ENCODE results near the gene IQSEC2.

DNA sequence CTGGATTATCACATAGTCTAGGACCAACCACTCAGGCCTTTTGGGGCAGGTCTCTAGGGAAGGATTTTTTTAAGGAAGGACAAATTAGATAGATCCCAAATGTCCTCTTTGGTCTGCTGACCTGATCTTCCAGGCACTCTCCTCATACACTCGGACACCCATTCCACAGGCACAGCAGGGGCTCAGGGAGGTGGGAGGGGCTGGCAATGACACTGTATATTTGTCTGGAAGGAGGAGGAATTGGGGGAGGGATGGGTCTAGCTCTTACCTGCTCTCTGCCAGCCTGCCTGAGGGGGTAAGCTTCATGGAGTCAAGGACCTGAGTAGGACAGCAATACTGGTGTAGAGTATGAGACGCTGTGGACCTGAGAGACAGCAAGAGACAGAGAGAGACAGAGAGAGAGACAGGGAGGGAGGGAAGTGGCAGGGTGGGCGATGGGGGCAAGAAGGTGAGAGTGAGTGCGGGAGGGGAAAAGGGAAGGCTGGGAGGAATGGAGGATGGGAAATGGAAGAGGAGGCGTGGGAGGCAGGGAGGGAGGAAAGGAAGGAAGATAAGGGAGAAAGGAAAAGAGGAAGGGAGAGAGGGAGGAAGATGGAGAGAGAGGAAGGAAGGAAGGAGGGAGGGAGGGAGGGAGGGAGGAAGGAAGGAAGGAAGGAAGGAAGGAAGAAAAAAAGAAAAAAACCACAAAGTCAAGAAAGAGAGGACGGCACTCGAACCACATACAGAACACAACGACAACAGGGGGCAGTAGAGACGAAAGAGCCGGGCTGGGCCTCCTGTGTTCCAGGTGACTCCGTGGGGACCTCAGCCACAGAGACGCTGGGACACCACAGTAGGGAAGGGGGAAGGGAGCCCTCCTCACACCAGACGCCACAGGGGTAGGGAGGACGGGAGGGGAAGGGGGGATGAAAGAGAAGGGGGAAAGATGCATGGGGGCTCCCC, 1.8 kb downstream of the IQSEC2 start:
- TF ChIP-seq, protein P1, sequence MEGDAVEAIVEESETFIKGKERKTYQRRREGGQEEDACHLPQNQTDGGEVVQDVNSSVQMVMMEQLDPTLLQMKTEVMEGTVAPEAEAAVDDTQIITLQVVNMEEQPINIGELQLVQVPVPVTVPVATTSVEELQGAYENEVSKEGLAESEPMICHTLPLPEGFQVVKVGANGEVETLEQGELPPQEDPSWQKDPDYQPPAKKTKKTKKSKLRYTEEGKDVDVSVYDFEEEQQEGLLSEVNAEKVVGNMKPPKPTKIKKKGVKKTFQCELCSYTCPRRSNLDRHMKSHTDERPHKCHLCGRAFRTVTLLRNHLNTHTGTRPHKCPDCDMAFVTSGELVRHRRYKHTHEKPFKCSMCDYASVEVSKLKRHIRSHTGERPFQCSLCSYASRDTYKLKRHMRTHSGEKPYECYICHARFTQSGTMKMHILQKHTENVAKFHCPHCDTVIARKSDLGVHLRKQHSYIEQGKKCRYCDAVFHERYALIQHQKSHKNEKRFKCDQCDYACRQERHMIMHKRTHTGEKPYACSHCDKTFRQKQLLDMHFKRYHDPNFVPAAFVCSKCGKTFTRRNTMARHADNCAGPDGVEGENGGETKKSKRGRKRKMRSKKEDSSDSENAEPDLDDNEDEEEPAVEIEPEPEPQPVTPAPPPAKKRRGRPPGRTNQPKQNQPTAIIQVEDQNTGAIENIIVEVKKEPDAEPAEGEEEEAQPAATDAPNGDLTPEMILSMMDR (IDR thresholded peaks at IDR 0.05), result no peak
- TF ChIP-seq POLR2A (IDR thresholded peaks at IDR 0.05), result no peak
- TF ChIP-seq POLR2AphosphoS5 (IDR thresholded peaks at IDR 0.05), result no peak

Data from stomach (tissue), 4 donors.